Ovary (tissue), 3 donors: Measurements from ENCODE around the gene SMC1B.

Experiments used
- CTCF ChIP-seq, 3 donors: fragments of 450-650 bp in 2 of 3; fragments of 200-600 bp in 1 of 3; IDR thresholded peaks; one replicate each; pipeline versions ENCODE4 v1.5.1 to v1.8.0; 2016 to 2022; ENCODE audit warnings: antibody characterized with exemption in 3 of 3, mild to moderate bottlenecking in 1 of 3
- POLR2A ChIP-seq: fragments of 450-650 bp; IDR thresholded peaks from one replicate; pipeline ENCODE4 v1.6.1; 2017; ENCODE audit warnings: antibody characterized with exemption, mild to moderate bottlenecking, moderate library complexity
- donor health status: DM: no; HTN: no; CAD: no.

GRCh38 chr22:45429981-45430775 is 16.8 kb upstream of the SMC1B start:
- TF ChIP-seq CTCF (IDR thresholded peaks at IDR 0.05) (no peak), POLR2A (no peak)
